Spleen (tissue), 11 donors: ENCODE results near the gene AXIN1. TPM values are rescaled to one million over a fixed set of nuclear protein-coding genes. Genes with fewer than 3 reads are reported as not detected.
"Not testable (repeated sequence)": the region's sequence is repeated elsewhere in the genome, so short reads cannot be mapped to it uniquely, and the experiment has no call there.

ENCODE experiments used
- DNase-seq: peaks from one replicate; pipeline ENCODE4 v3.0.0-alpha.2; 2020
- H3K27ac ChIP-seq, 8 donors: fragments of 200-600 bp; sonication (generic) in 7 of 8; 1 replicate in 4 of 8; 2 replicates in 4 of 8; pipeline versions ENCODE4 v1.5.0 to v1.8.0; 2016 to 2021; ENCODE audit warnings: inconsistent platforms in 4 of 8, mild to moderate bottlenecking in 4 of 8, moderate library complexity in 1 of 8
- H3K27me3 ChIP-seq, 7 donors: fragments of 200-600 bp; sonication (generic) in 6 of 7; replicated peaks in 1 of 7; 1 replicate in 4 of 7; 2 replicates in 3 of 7; pipeline versions ENCODE4 v1.5.0 to v1.8.0; 2016 to 2021; ENCODE audit warnings: inconsistent platforms in 3 of 7, mild to moderate bottlenecking in 1 of 7
- H3K36me3 ChIP-seq, 6 donors: fragments of 200-600 bp; sonication (generic) in 5 of 6; 1 replicate in 4 of 6; 2 replicates in 2 of 6; pipeline versions ENCODE4 v1.5.0 to v1.8.0; 2016 to 2021; ENCODE audit warnings: inconsistent platforms in 2 of 6
- H3K4me1 ChIP-seq, 6 donors: fragments of 200-600 bp; sonication (generic) in 5 of 6; 1 replicate in 3 of 6; 2 replicates in 3 of 6; pipeline versions ENCODE4 v1.5.0 to v1.8.0; 2016 to 2021; ENCODE audit warnings: inconsistent platforms in 3 of 6
- H3K4me3 ChIP-seq, 8 donors: fragments of 200-600 bp; sonication (generic) in 7 of 8; 1 replicate in 4 of 8; 2 replicates in 4 of 8; pipeline versions ENCODE4 v1.5.0 to v1.8.0; 2016 to 2021; ENCODE audit warnings: inconsistent platforms in 4 of 8, mild to moderate bottlenecking in 4 of 8, moderate library complexity in 2 of 8
- H3K9me3 ChIP-seq, 8 donors: fragments of 200-600 bp; sonication (generic) in 7 of 8; 1 replicate in 4 of 8; 2 replicates in 4 of 8; pipeline versions ENCODE4 v1.5.0 to v1.8.0; 2016 to 2021; ENCODE audit warnings: inconsistent platforms in 4 of 8
- POLR2A ChIP-seq, 3 donors: fragments of 450-650 bp; IDR thresholded peaks; one replicate each; pipeline ENCODE4 v1.5.1; 2017; ENCODE audit warnings: antibody characterized with exemption in 3 of 3, mild to moderate bottlenecking in 1 of 3
- POLR2AphosphoS5 ChIP-seq, 3 donors: sonication (generic); formaldehyde crosslinking; IDR thresholded peaks; one replicate each; pipeline ENCODE4 v1.5.1; 2017; ENCODE audit warnings: antibody characterized with exemption in 3 of 3
- WGBS, 5 donors: extraction: QIAGEN DNeasy Blood & Tissue Kit in 3 of 5; methylation state at CpG; one replicate each; pipeline versions ENCODE4 v1.1.5 to v1.1.7; 2013 to 2018; 5-methylcytosine and 5-hydroxymethylcytosine counted together
- intact Hi-C: fragments of 100-400 bp; cut with DNase I; formaldehyde crosslinking; loops from one replicate; pipeline ENCODE4 v1.15.0; 2023; ENCODE audit warnings: low total_unique reads
- polyA plus RNA-seq, 3 donors: library from polyadenylated mRNA; stranded (reverse); fragments of 200-250 nt; gene quantifications; one replicate each; pipeline ENCODE4 v1.2.1, GENCODE V29; 2013
- total RNA-seq, 7 donors: library from RNA; depleted of rRNA in 3 of 7; stranded (reverse); fragments of >200 nt in 3 of 7; fragmentation: NEBNext Ultra II Directional in 4 of 7; extraction: Animal tissue kit (Norgen Biotek cat#: 25700) in 4 of 7; gene quantifications; one replicate each; pipeline versions ENCODE4 v1.1.0 to v1.2.1, GENCODE V29; 2016 to 2021
- TF ChIP-seq, protein P1 (sequence below), 11 experiments: fragments of 200-600 bp in 7 of 11; fragments of 450-650 bp in 4 of 11; sonication (generic) in 4 of 11; IDR thresholded peaks in 8 of 11; conservative IDR thresholded peaks in 3 of 11; 1 replicate in 7 of 11; 2 replicates in 4 of 11; pipeline versions ENCODE4 v1.4.0 to v1.8.0; 2016 to 2021; ENCODE audit warnings: antibody characterized with exemption in 11 of 11, inconsistent platforms in 4 of 11, mild to moderate bottlenecking in 1 of 11
- donor health status: healthy with polysubstance abuse.
- donor health status: DM: no; HTN: no; CAD: no; lungs with moderate emphysema.
- donor health status: DM: no; HTN: no; CAD: no.
- donor health status: Bipolar disorder and iron deficiency.
- donor health status: healthy.
- donor health status: DM: no; HTN: no; CAD: no.
- donor health status: DM: yes; HTN: yes; CAD: no.

Gene AXIN1
- total and polyA plus RNA-seq, 10 donors, result 12.9 to 27.3 (median 23.9) TPM

GRCh38 chr16:351804-352520, 561 bp downstream of the AXIN1 start:
- no peak for TF ChIP-seq POLR2AphosphoS5 (IDR thresholded peaks at IDR 0.05)
- TF ChIP-seq POLR2A (IDR thresholded peaks at IDR 0.05), result no peak
- TF ChIP-seq, protein P1, sequence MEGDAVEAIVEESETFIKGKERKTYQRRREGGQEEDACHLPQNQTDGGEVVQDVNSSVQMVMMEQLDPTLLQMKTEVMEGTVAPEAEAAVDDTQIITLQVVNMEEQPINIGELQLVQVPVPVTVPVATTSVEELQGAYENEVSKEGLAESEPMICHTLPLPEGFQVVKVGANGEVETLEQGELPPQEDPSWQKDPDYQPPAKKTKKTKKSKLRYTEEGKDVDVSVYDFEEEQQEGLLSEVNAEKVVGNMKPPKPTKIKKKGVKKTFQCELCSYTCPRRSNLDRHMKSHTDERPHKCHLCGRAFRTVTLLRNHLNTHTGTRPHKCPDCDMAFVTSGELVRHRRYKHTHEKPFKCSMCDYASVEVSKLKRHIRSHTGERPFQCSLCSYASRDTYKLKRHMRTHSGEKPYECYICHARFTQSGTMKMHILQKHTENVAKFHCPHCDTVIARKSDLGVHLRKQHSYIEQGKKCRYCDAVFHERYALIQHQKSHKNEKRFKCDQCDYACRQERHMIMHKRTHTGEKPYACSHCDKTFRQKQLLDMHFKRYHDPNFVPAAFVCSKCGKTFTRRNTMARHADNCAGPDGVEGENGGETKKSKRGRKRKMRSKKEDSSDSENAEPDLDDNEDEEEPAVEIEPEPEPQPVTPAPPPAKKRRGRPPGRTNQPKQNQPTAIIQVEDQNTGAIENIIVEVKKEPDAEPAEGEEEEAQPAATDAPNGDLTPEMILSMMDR (IDR thresholded peaks at IDR 0.05 in 8 of 11, conservative IDR thresholded peaks at IDR 0.05 in 3 of 11), result no peak
- Histone ChIP-seq H3K9me3 (no peaks in the 10 kb centered on the region), H3K27me3 (no peaks in the 10 kb centered on the region), H3K4me3 (peak overlapping the region; percentile 37 to 87 (median 66)), H3K36me3 (peaks cover 0 to 20% (median 5%) of the 10 kb centered on the region in 6 donors), H3K4me1 (peaks cover 15 to 85% (median 50%) of the 10 kb centered on the region in 6 donors), H3K27ac (peak overlapping the region in 7 of 8 donors; percentile 39 to 88 (median 67))
- WGBS, 5 donors, result 0 to 1% (median 1%) methylated on average over 6 to 95 of the region's 95 CpGs
- intact Hi-C loops, result loop anchor here (10.0 kb wide), 1 partner anchor 117 kb away; the partner anchor contains the start of gene FAM234A
- peak; percentile 93 for DNase-seq

DNA sequence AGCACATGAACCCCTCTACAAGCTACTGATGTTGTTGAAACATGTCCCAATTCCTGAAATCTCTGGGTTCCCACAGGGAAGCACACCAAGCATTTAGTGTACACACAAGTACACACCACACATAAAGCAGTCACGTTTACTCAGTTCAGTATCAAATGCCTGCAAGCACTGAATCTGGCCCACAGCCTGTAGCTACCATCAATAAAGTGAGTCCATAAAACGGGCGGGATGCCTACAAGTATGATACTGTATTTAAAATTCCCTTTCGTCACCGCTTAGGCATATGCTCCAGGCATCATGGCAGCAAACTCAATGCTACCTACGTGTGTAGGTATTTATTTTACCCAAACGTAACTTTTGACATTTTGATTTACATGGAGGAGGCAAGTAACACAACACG, 2.3 kb downstream of the AXIN1 start:
- no peak overlapping the region for H3K27ac ChIP-seq
- H3K4me1 ChIP-seq, result peaks cover 15 to 90% (median 61%) of the 10 kb centered on the region in 6 donors
- intact Hi-C loops, result loop anchor here (10.0 kb wide), 1 partner anchor 115 kb away; the partner anchor contains the start of gene FAM234A

DNA sequence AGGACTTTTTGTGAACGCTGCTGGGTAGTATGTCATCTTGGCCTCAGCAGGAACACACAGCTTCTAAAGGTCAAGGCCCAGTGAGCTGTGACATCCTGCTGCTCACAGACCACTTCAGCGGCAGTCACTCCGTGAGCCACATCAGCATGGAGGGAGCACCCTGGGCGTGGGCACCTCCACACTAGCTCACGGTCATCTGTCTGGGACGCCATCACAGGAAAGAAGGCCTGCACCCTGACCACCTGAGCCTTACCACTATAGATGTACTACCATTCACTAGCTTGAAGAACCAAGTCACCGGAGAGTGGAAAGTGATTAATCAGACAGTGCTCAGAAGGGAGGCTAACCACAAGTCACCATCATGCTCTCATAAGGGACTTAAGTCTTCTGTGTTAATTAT, 3.3 kb downstream of the AXIN1 start:
- H3K4me3 ChIP-seq, result no peak overlapping the region
- intact Hi-C loops, result no loop called here
- peak; percentile 78 for DNase-seq
- no peaks in the 10 kb centered on the region for H3K9me3 ChIP-seq
- WGBS, 5 donors, result 46 to 61% (median 56%) methylated on average over 4 to 7 of the region's 7 CpGs
- H3K36me3 ChIP-seq, result peaks cover 0 to 48% (median 28%) of the 10 kb centered on the region in 6 donors
- TF ChIP-seq POLR2A (IDR thresholded peaks at IDR 0.05) (no peak), POLR2AphosphoS5 (IDR thresholded peaks at IDR 0.05) (peak; percentile 52 to 73 (median 65))
- TF ChIP-seq, protein P1 (IDR thresholded peaks at IDR 0.05 in 8 of 11, conservative IDR thresholded peaks at IDR 0.05 in 3 of 11), result no peak
- peaks cover 15 to 89% (median 63%) of the 10 kb centered on the region in 6 donors for H3K4me1 ChIP-seq
- H3K27ac ChIP-seq, result peak overlapping the region in 3 of 8 donors; percentile 12 to 45 (median 19)
- no peaks in the 10 kb centered on the region for H3K27me3 ChIP-seq

More for the DNA sequence above, 2.3 kb downstream of the AXIN1 start:
- WGBS, 5 donors, result 85 to 98% (median 88%) methylated on average over 8 of the region's 8 CpGs
- Histone ChIP-seq H3K36me3 (peaks cover 0 to 38% (median 19%) of the 10 kb centered on the region in 6 donors), H3K27me3 (no peaks in the 10 kb centered on the region), H3K4me3 (no peak overlapping the region), H3K9me3 (no peaks in the 10 kb centered on the region)
- DNase-seq, result no peak
- no peak for TF ChIP-seq POLR2A (IDR thresholded peaks at IDR 0.05)
- no peak for TF ChIP-seq POLR2AphosphoS5 (IDR thresholded peaks at IDR 0.05)
- TF ChIP-seq, protein P1 (IDR thresholded peaks at IDR 0.05 in 8 of 11, conservative IDR thresholded peaks at IDR 0.05 in 3 of 11), result no peak

- WGBS, 5 donors, result 81 to 93% (median 87%) methylated on average over 8 to 10 of the region's 10 CpGs
Observed at GRCh38 chr16:348495-348894, 4.0 kb downstream of the AXIN1 start.

More at GRCh38 chr16:348495-348894, 4.0 kb downstream of the AXIN1 start:
- intact Hi-C loops, DNase-seq, H3K9me3 ChIP-seq, H3K4me3 ChIP-seq, H3K27me3 ChIP-seq, H3K27ac ChIP-seq: not testable (repeated sequence)
- peaks cover 15 to 89% (median 62%) of the 10 kb centered on the region in 6 donors for H3K4me1 ChIP-seq
- peaks cover 0 to 55% (median 30%) of the 10 kb centered on the region in 6 donors for H3K36me3 ChIP-seq
